Karpas-422 (cell line): Measurements from ENCODE around the gene TAF15. TPM values are rescaled to one million over a fixed set of nuclear protein-coding genes. Genes with fewer than 3 reads are reported as not detected.

ENCODE experiments used
- DNase-seq: peaks from one replicate; pipeline ENCODE4 v3.0.0-alpha.2; 2015
- H2AFZ ChIP-seq: fragments of 200-600 bp; sonication (generic); 2 replicates; pipeline ENCODE4 v1.6.1; 2014; ENCODE audit warnings: antibody characterized with exemption, low read length, mixed read lengths
- H3K27ac ChIP-seq: fragments of 200-600 bp; sonication (generic); 2 replicates; pipeline ENCODE4 v1.5.1; 2014; ENCODE audit warnings: mild to moderate bottlenecking, low read length, moderate library complexity
- H3K27me3 ChIP-seq: fragments of 200-600 bp; sonication (generic); 2 replicates; pipeline ENCODE4 v1.6.1; 2014; ENCODE audit warnings: low read length, mixed read lengths
- H3K36me3 ChIP-seq: fragments of 200-600 bp; sonication (generic); 2 replicates; pipeline ENCODE4 v1.6.1; 2014; ENCODE audit warnings: low read length, mixed read lengths; ENCODE audit not compliant: insufficient read depth
- H3K4me1 ChIP-seq: fragments of 200-600 bp; sonication (generic); 2 replicates; pipeline ENCODE4 v1.6.1; 2014; ENCODE audit warnings: mild to moderate bottlenecking, low read length, mixed read lengths
- H3K4me2 ChIP-seq: fragments of 200-600 bp; sonication (generic); 2 replicates; pipeline ENCODE4 v1.6.1; 2014; ENCODE audit warnings: low read length, low read depth, mild to moderate bottlenecking; ENCODE audit not compliant: poor library complexity, severe bottlenecking
- H3K4me3 ChIP-seq: fragments of 200-600 bp; sonication (generic); 2 replicates; pipeline ENCODE4 v1.5.1; 2014; ENCODE audit warnings: mild to moderate bottlenecking, antibody characterized with exemption, low read length, mixed read lengths
- H3K79me2 ChIP-seq: fragments of 200-600 bp; sonication (generic); 2 replicates; pipeline ENCODE4 v1.6.1; 2014; ENCODE audit warnings: mild to moderate bottlenecking, low read length, mixed read lengths
- H3K9ac ChIP-seq: fragments of 200-600 bp; sonication (generic); 2 replicates; pipeline ENCODE4 v1.6.0; 2014; ENCODE audit warnings: low read length
- H3K9me2 ChIP-seq: fragments of 200-600 bp; sonication (generic), shearing (Covaris generic); replicated peaks from 2 replicates; pipeline ENCODE4 v1.6.0; 2014; ENCODE audit warnings: mild to moderate bottlenecking, low read length, moderate library complexity; ENCODE audit not compliant: insufficient read depth
- H3K9me3 ChIP-seq: fragments of 300-700, 200-600 bp; sonication (generic); 2 replicates; pipeline ENCODE4 v1.6.1; 2014; ENCODE audit warnings: low read length, mixed read lengths
- H4K20me1 ChIP-seq: fragments of 200-600 bp; sonication (generic); 2 replicates; pipeline ENCODE4 v1.6.1; 2014; ENCODE audit warnings: mild to moderate bottlenecking, antibody characterized with exemption, low read length, low read depth; ENCODE audit not compliant: insufficient read depth
- total RNA-seq: library from RNA; depleted of rRNA; stranded (reverse); fragments of >200 nt; shearing (Covaris generic); gene quantifications from 2 replicates; pipeline ENCODE4 v1.2.3, GENCODE V29; 2014; ENCODE audit warnings: low replicate concordance

TAF15 gene
- total RNA-seq, 1 experiment from 2014 or later, result 90.7 TPM

GRCh38 chr17:35766489-35766877, 42.8 kb upstream of the TAF15 start:
- no peak overlapping the region for H2AFZ ChIP-seq
- H3K4me3 ChIP-seq, result no peak overlapping the region
- H3K27ac ChIP-seq, result no peak overlapping the region
- H3K9me2 ChIP-seq, result no peaks in the 10 kb centered on the region
- no peaks in the 10 kb centered on the region for H4K20me1 ChIP-seq
- H3K79me2 ChIP-seq, result no peaks in the 10 kb centered on the region
- no peak overlapping the region for H3K4me2 ChIP-seq
- no peaks in the 10 kb centered on the region for H3K9me3 ChIP-seq
- H3K27me3 ChIP-seq, result no peaks in the 10 kb centered on the region
- H3K9ac ChIP-seq, result no peak overlapping the region
- H3K4me1 ChIP-seq, result peaks cover 13% of the 10 kb centered on the region
- H3K36me3 ChIP-seq, result no peaks in the 10 kb centered on the region
- DNase-seq, result no peak

DNA sequence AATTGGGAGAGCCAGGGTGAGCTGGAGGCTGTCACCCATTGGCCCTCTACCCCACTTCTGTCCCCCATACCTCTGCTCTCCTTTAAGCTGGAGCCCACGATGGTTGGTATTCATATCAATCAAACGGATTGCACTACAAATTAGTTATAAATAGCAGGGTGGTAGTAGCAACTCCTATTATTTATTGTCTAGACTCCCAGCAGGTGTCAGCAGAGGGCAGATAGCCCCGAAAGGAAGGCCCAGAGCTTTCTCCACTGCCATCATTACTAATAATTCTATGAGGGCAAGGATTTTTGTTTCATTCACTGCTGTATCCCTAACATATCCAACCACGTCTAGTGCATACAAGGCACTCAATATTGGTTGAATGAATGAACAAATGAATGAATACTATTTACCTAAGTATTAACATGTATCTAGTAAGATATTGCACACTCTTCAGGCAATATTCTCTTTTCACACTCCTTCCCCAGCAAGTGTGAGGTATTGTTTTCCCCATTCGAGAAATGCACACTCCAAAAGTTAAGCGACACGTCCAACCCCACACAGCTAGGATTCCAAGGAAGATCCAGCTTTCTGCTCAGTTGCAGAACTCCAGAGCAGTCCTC, 42.3 kb upstream of the TAF15 start:
- Histone ChIP-seq H3K79me2 (no peaks in the 10 kb centered on the region), H4K20me1 (no peaks in the 10 kb centered on the region), H3K4me3 (no peak overlapping the region), H3K9ac (no peak overlapping the region), H3K4me2 (no peak overlapping the region), H3K36me3 (no peaks in the 10 kb centered on the region), H2AFZ (no peak overlapping the region), H3K9me3 (no peaks in the 10 kb centered on the region), H3K27me3 (no peaks in the 10 kb centered on the region), H3K4me1 (peaks cover 13% of the 10 kb centered on the region), H3K9me2 (no peaks in the 10 kb centered on the region), H3K27ac (no peak overlapping the region)
- DNase-seq, result peak; percentile 76

- Histone ChIP-seq H3K9me2 (no peaks in the 10 kb centered on the region), H3K27ac (no peak overlapping the region), H2AFZ (no peak overlapping the region), H3K4me2 (no peak overlapping the region), H4K20me1 (no peaks in the 10 kb centered on the region), H3K4me1 (peaks cover 12% of the 10 kb centered on the region), H3K4me3 (no peak overlapping the region), H3K36me3 (no peaks in the 10 kb centered on the region), H3K27me3 (no peaks in the 10 kb centered on the region), H3K79me2 (no peaks in the 10 kb centered on the region), H3K9ac (no peak overlapping the region), H3K9me3 (no peaks in the 10 kb centered on the region)
- no peak for DNase-seq
Measured at GRCh38 chr17:35768797-35769196, 40.5 kb upstream of the TAF15 start.

- no peaks in the 10 kb centered on the region for H3K79me2 ChIP-seq
- H3K36me3 ChIP-seq, result no peaks in the 10 kb centered on the region
- no peak overlapping the region for H3K4me3 ChIP-seq
- H3K4me1 ChIP-seq, result peaks cover 2% of the 10 kb centered on the region
- no peaks in the 10 kb centered on the region for H3K9me2 ChIP-seq
- H3K9ac ChIP-seq, result no peak overlapping the region
- H4K20me1 ChIP-seq, result no peaks in the 10 kb centered on the region
- no peak overlapping the region for H2AFZ ChIP-seq
- no peak for DNase-seq
- H3K27me3 ChIP-seq, result no peaks in the 10 kb centered on the region
- no peak overlapping the region for H3K4me2 ChIP-seq
- no peaks in the 10 kb centered on the region for H3K9me3 ChIP-seq
- no peak overlapping the region for H3K27ac ChIP-seq
Measured at GRCh38 chr17:35769895-35770486, 39.3 kb upstream of the TAF15 start.

DNA sequence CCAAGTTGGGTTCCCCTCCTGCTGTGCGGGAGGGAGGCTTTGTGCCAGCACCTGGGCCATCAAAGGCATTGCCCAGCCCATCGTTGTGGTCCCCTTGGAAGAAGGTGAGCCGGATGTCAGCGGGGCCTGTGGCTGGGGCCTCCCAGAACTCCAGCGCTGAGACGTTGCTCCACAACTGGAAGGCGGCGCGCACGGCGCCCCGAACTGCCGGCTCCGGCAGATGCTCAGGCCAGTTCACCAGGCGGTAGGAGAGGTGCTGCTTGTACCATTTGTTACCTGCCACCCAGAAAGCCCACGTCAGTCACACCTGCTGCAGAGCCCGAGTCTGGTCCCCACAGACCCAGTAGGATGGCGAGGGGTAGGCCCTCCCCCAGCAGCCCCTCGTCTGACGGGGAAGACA, 36.2 kb upstream of the TAF15 start:
- Histone ChIP-seq H3K4me1 (no peaks in the 10 kb centered on the region), H3K9ac (no peak overlapping the region), H3K27me3 (no peaks in the 10 kb centered on the region), H3K9me3 (no peaks in the 10 kb centered on the region), H2AFZ (no peak overlapping the region), H3K79me2 (no peaks in the 10 kb centered on the region), H3K4me3 (no peak overlapping the region), H3K9me2 (no peaks in the 10 kb centered on the region), H3K4me2 (no peak overlapping the region), H4K20me1 (no peaks in the 10 kb centered on the region), H3K36me3 (no peaks in the 10 kb centered on the region), H3K27ac (no peak overlapping the region)
- DNase-seq, result no peak

DNA sequence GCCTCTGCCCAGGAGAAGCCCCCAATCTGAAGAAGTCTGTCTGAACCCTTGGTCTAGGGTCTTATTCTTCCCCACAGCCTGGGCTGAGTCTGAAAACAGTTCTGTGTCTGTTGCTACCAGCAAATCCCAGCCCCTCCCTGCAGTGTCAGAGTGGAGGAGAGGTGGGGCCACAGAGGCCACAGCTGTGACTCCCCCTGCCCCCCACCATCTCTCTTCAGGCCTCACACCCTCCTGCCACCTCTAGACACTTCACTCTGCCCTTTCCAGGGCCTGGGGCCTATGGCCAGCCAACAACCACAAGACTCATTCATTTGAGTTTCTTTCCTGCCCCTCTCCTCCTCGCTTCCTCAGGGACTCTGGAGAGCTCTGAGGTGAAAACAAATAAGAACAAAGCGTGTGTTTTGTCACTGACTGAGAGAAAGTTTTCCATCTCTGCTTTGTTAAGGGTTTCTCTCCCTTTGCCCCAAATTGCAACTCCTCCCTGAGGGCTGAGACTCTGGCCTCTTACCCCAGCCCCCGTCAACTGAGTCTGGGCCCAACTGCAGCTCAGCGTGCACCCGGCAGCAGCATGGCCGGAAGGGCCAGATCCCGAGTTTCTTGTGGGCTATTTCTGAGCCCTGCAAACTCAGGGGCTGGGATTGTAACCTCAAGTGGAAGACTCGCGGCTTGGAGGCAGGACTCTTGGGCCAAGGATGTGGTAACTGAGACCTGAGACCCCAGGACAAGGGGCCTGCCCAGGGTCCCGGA, 35.4 kb upstream of the TAF15 start:
- Histone ChIP-seq H2AFZ (no peak overlapping the region), H3K27me3 (no peaks in the 10 kb centered on the region), H4K20me1 (no peaks in the 10 kb centered on the region), H3K79me2 (no peaks in the 10 kb centered on the region), H3K9ac (no peak overlapping the region), H3K9me2 (no peaks in the 10 kb centered on the region), H3K36me3 (no peaks in the 10 kb centered on the region), H3K4me3 (no peak overlapping the region), H3K4me1 (no peaks in the 10 kb centered on the region), H3K9me3 (no peaks in the 10 kb centered on the region), H3K4me2 (no peak overlapping the region), H3K27ac (no peak overlapping the region)
- no peak for DNase-seq

- Histone ChIP-seq H3K4me1 (no peaks in the 10 kb centered on the region), H3K9me3 (no peaks in the 10 kb centered on the region), H2AFZ (no peak overlapping the region), H3K9me2 (no peaks in the 10 kb centered on the region), H3K4me2 (no peak overlapping the region), H3K79me2 (no peaks in the 10 kb centered on the region), H3K27me3 (no peaks in the 10 kb centered on the region), H3K27ac (no peak overlapping the region), H3K36me3 (no peaks in the 10 kb centered on the region), H3K9ac (no peak overlapping the region), H4K20me1 (no peaks in the 10 kb centered on the region), H3K4me3 (no peak overlapping the region)
- DNase-seq, result no peak
Measured at GRCh38 chr17:35774499-35774898, 34.8 kb upstream of the TAF15 start.

- Histone ChIP-seq H3K9me3 (no peaks in the 10 kb centered on the region), H3K36me3 (no peaks in the 10 kb centered on the region), H3K9ac (no peak overlapping the region), H3K4me1 (no peaks in the 10 kb centered on the region), H4K20me1 (no peaks in the 10 kb centered on the region), H3K27me3 (no peaks in the 10 kb centered on the region), H3K4me2 (no peak overlapping the region), H3K9me2 (no peaks in the 10 kb centered on the region), H3K27ac (no peak overlapping the region), H3K79me2 (no peaks in the 10 kb centered on the region), H3K4me3 (no peak overlapping the region), H2AFZ (no peak overlapping the region)
- no peak for DNase-seq
Measured at GRCh38 chr17:35775039-35775438, 34.2 kb upstream of the TAF15 start.
